GM18867 (cell line): Measurements from ENCODE around the gene SLC38A10.
"Not testable (repeated sequence)": the region's sequence is repeated elsewhere in the genome, so short reads cannot be mapped to it uniquely, and the experiment has no call there.

Experiments
- ATAC-seq: cut with Tn5 transposase; IDR thresholded peaks from one replicate; pipeline ENCODE4 v1.9.1; 2021; ENCODE audit warnings: mild to moderate bottlenecking, moderate library complexity; ENCODE audit not compliant: unreplicated experiment

The SLC38A10 gene

GRCh38 chr17:81313776-81314397 is 18.8 kb upstream of the SLC38A10 start:
- no peak for ATAC-seq

GRCh38 chr17:81312624-81313325 is 17.7 kb upstream of the SLC38A10 start:
- ATAC-seq: no peak

- ATAC-seq: no peak
These were observed 16.8 kb upstream of the SLC38A10 start for GRCh38 chr17:81311946-81312345.

GRCh38 chr17:81310949-81311550 is 15.9 kb upstream of the SLC38A10 start:
- no peak for ATAC-seq

GRCh38 chr17:81309859-81310839 is 15.0 kb upstream of the SLC38A10 start:
- ATAC-seq: no peak

GRCh38 chr17:81309140-81309858 is 14.2 kb upstream of the SLC38A10 start:
- ATAC-seq: no peak

GRCh38 chr17:81308784-81309139 is 13.7 kb upstream of the SLC38A10 start:
- ATAC-seq: not testable (repeated sequence)

GRCh38 chr17:81307636-81308560 is 12.8 kb upstream of the SLC38A10 start:
- ATAC-seq: no peak

GRCh38 chr17:81306898-81307510 is 11.9 kb upstream of the SLC38A10 start:
- ATAC-seq: no peak

GRCh38 chr17:81306491-81306890 is 11.4 kb upstream of the SLC38A10 start:
- no peak for ATAC-seq

- ATAC-seq: no peak
These were observed 10.0 kb upstream of the SLC38A10 start for GRCh38 chr17:81305051-81305630.

- no peak for ATAC-seq
These were observed 9.3 kb upstream of the SLC38A10 start for GRCh38 chr17:81304196-81305015.

- ATAC-seq: no peak
These were observed 8.3 kb upstream of the SLC38A10 start for GRCh38 chr17:81303385-81303784.

- ATAC-seq: no peak
These were observed 7.8 kb upstream of the SLC38A10 start for GRCh38 chr17:81302861-81303333.

GRCh38 chr17:81302324-81302723 is 7.2 kb upstream of the SLC38A10 start:
- no peak for ATAC-seq

- no peak for ATAC-seq
These were observed 6.4 kb upstream of the SLC38A10 start for GRCh38 chr17:81301195-81302144.
